ENCODE measurements around the gene RFX4. TPM values are rescaled to one million over a fixed set of nuclear protein-coding genes. Genes with fewer than 3 reads are reported as not detected.

RFX4 gene
- total and polyA plus RNA-seq, 9 of the 15 experiments (the other 6 are each of a cell fraction or from before 2014, with no cell fraction given), result not detected

DNA sequence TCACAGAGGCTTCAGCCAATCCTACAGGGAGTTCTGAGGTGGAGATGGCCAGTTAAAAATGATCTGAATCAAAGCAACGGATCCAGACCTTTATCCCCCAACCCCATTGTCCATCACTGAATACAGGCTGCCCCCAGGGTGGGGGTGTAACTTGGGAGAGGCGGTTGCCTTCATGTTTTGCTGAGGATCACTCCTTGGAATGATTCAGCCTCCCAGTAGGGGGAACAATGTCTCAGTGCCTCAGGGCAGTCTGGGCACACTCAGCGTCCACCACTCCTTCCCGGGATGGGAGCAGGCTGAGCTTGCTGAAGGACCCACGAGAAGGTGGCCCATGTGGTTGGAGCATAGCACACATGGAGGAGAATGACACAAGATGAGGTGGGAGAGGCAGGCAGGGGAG lies 60.2 kb downstream of the RFX4 start:
- ATAC-seq (no peak), DNase-seq (ENCODE audit: extremely low read depth in 1 of 4, low spot score in 3 of 4) (no peak), FAIRE-seq (no peak)
- no peaks in the 10 kb centered on the region for H3K9me1 ChIP-seq (ENCODE audit: control insufficient read depth, insufficient read depth, low read length)
- peaks cover 16 to 23% of the 10 kb centered on the region in 2 experiments; a peak in 4 of 5 replicates for H3K27me3 ChIP-seq (ENCODE audit: control insufficient read depth in 2 of 2, insufficient read depth in 2 of 2, low read length in 2 of 2)
- H2AFZ ChIP-seq (ENCODE audit: low read depth, low read length), result no peak overlapping the region
- ChIA-PET CTCF (ENCODE audit: low intra/inter-chr PET ratio) (no interaction called here), POLR2A (no interaction called here)
- no peak overlapping the region for H3K27ac ChIP-seq (ENCODE audit: extremely low read depth, low read depth, low read length)
- peaks cover 0 to 2% of the 10 kb centered on the region in 2 experiments; a peak in 1 of 5 replicates for H3K4me1 ChIP-seq (replicated peaks in 1 of 2; ENCODE audit: control insufficient read depth in 2 of 2, insufficient read depth in 2 of 2, low read length in 2 of 2)
- in situ Hi-C loops (cut with MboI) (no loop called here), intact Hi-C loops (cut with micrococcal nuclease) (no loop called here)
- no peaks in the 10 kb centered on the region for H3K79me2 ChIP-seq (ENCODE audit: control insufficient read depth, insufficient read depth, low read length)
- TF ChIP-seq ZEB2 (IDR thresholded peaks at IDR 0.05) (no peak), CEBPG (CRISPR knock-in tag; IDR thresholded peaks at IDR 0.05) (no peak), CEBPG (tag; conservative IDR thresholded peaks at IDR 0.05 in 1 of 2, IDR thresholded peaks at IDR 0.05 in 1 of 2) (no peak), GTF2A2 (tag; IDR thresholded peaks at IDR 0.05) (no peak), PTTG1 (tag; IDR thresholded peaks at IDR 0.05; ENCODE audit: low read depth) (no peak), JUNB (CRISPR knock-in tag; conservative IDR thresholded peaks at IDR 0.05) (no peak), MTA2 (IDR thresholded peaks at IDR 0.05; ENCODE audit: low read depth) (no peak), HNRNPL (IDR thresholded peaks at IDR 0.05; ENCODE audit: low read depth, low read length) (no peak), ZNF75A (CRISPR knock-in tag; IDR thresholded peaks at IDR 0.05) (no peak), RNF2 (IDR thresholded peaks at IDR 0.05) (no peak), CBFA2T3 (IDR thresholded peaks at IDR 0.05) (no peak)
- TF ChIP-seq, protein P1, sequence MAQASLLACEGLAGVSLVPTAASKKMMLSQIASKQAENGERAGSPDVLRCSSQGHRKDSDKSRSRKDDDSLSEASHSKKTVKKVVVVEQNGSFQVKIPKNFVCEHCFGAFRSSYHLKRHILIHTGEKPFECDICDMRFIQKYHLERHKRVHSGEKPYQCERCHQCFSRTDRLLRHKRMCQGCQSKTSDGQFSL (CRISPR knock-in tag; IDR thresholded peaks at IDR 0.05), result no peak
- TF ChIP-seq, protein P1 (tag; IDR thresholded peaks at IDR 0.05), result no peak
- TF ChIP-seq, protein P2, sequence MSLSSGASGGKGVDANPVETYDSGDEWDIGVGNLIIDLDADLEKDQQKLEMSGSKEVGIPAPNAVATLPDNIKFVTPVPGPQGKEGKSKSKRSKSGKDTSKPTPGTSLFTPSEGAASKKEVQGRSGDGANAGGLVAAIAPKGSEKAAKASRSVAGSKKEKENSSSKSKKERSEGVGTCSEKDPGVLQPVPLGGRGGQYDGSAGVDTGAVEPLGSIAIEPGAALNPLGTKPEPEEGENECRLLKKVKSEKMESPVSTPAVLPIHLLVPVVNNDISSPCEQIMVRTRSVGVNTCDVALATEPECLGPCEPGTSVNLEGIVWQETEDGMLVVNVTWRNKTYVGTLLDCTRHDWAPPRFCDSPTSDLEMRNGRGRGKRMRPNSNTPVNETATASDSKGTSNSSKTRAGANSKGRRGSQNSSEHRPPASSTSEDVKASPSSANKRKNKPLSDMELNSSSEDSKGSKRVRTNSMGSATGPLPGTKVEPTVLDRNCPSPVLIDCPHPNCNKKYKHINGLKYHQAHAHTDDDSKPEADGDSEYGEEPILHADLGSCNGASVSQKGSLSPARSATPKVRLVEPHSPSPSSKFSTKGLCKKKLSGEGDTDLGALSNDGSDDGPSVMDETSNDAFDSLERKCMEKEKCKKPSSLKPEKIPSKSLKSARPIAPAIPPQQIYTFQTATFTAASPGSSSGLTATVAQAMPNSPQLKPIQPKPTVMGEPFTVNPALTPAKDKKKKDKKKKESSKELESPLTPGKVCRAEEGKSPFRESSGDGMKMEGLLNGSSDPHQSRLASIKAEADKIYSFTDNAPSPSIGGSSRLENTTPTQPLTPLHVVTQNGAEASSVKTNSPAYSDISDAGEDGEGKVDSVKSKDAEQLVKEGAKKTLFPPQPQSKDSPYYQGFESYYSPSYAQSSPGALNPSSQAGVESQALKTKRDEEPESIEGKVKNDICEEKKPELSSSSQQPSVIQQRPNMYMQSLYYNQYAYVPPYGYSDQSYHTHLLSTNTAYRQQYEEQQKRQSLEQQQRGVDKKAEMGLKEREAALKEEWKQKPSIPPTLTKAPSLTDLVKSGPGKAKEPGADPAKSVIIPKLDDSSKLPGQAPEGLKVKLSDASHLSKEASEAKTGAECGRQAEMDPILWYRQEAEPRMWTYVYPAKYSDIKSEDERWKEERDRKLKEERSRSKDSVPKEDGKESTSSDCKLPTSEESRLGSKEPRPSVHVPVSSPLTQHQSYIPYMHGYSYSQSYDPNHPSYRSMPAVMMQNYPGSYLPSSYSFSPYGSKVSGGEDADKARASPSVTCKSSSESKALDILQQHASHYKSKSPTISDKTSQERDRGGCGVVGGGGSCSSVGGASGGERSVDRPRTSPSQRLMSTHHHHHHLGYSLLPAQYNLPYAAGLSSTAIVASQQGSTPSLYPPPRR (CRISPR knock-in tag; IDR thresholded peaks at IDR 0.05; ENCODE audit: borderline replicate concordance), result no peak
- H3K4me2 ChIP-seq (ENCODE audit: insufficient read depth, low read length), result no peak overlapping the region
- no TSS peak for BruUV-seq (replicated peaks)
- no peak overlapping the region for H3K4me3 ChIP-seq
- no peaks in the 10 kb centered on the region for H3K36me3 ChIP-seq (ENCODE audit: control insufficient read depth, insufficient read depth, low read length)
- no peaks in the 10 kb centered on the region for H4K20me1 ChIP-seq (replicated peaks; ENCODE audit: control insufficient read depth, insufficient read depth, low read length)
- 1% methylated on average over 5 of the region's 5 CpGs for WGBS (ENCODE audit: insufficient coverage, low coverage, missing lambda C conversion rate)
- H3K9ac ChIP-seq (ENCODE audit: insufficient read depth in 1 of 2, low read depth in 2 of 2, low read length in 2 of 2), result no peak overlapping the region
- H3K9me3 ChIP-seq (replicated peaks; ENCODE audit: control insufficient read depth, insufficient read depth, low read depth, low read length), result no peaks in the 10 kb centered on the region
